ENCODE measurements around the gene MRPL24. TPM values are rescaled to one million over a fixed set of nuclear protein-coding genes. Genes with fewer than 3 reads are reported as not detected.

Gene MRPL24
- total RNA-seq, 2 donors from 2014 or later = 22.6 to 35.6 TPM

DNA sequence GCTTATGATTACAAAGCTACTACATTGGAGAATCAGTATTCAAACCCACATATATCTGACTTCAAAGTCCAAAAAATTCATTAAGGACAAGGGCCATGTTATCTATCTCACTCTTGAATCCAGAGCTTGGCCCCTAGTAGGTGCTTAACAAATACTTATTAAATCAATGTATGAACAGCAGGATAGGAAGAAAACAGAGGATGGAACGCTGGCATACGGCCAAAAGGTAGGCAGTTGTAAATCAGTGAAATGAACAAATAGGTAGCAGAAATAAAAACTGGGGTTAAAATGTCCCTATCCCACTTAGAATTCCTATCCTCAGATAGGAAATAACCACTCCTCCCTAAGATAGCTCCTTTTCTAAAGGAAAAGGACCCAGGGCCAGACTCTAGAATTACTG, 2.0 kb downstream of the MRPL24 start:
- no peaks in the 10 kb centered on the region for H3K9me3 ChIP-seq
- TF ChIP-seq, protein P1, sequence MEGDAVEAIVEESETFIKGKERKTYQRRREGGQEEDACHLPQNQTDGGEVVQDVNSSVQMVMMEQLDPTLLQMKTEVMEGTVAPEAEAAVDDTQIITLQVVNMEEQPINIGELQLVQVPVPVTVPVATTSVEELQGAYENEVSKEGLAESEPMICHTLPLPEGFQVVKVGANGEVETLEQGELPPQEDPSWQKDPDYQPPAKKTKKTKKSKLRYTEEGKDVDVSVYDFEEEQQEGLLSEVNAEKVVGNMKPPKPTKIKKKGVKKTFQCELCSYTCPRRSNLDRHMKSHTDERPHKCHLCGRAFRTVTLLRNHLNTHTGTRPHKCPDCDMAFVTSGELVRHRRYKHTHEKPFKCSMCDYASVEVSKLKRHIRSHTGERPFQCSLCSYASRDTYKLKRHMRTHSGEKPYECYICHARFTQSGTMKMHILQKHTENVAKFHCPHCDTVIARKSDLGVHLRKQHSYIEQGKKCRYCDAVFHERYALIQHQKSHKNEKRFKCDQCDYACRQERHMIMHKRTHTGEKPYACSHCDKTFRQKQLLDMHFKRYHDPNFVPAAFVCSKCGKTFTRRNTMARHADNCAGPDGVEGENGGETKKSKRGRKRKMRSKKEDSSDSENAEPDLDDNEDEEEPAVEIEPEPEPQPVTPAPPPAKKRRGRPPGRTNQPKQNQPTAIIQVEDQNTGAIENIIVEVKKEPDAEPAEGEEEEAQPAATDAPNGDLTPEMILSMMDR (IDR thresholded peaks at IDR 0.05) = no peak
- no peak for DNase-seq (ENCODE audit: low spot score)
- ATAC-seq (ENCODE audit: insufficient number of reproducible peaks, low FRiP score, low read depth) = no peak
- no peak overlapping the region for H3K27ac ChIP-seq
- H3K4me3 ChIP-seq = no peak overlapping the region
- H3K36me3 ChIP-seq = peaks cover 21% of the 10 kb centered on the region
- H3K4me1 ChIP-seq (ENCODE audit: control insufficient read depth in 1 of 2, low read depth in 2 of 2) = peaks cover 10 to 15% of the 10 kb centered on the region in 2 donors
- H3K27me3 ChIP-seq (replicated peaks; ENCODE audit: insufficient read depth) = no peaks in the 10 kb centered on the region

DNA sequence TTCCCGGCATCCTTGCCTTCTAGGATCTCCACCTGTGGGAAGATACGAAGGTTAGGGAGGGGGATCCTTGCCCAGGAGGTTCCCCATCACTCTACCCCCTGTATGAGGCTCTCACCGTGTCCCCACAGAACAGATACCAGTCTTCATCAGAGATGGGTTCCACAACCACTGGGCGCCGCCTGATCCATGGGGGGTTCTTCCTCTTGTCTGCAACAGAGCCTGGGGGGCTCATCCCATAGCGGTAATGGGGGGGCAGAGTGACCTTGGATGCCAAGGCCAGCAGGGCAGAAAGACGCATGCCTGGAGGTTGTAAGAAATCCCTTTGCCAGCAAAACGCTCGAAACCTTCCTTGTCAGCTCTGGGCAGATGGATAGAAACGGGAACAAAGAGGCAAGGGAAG, 2.5 kb downstream of the MRPL24 start:
- Histone ChIP-seq H3K36me3 (peaks cover 20% of the 10 kb centered on the region), H3K9me3 (no peaks in the 10 kb centered on the region), H3K27me3 (replicated peaks; ENCODE audit: insufficient read depth) (no peaks in the 10 kb centered on the region), H3K4me1 (ENCODE audit: control insufficient read depth in 1 of 2, low read depth in 2 of 2) (peaks cover 10 to 15% of the 10 kb centered on the region in 2 donors), H3K4me3 (no peak overlapping the region), H3K27ac (no peak overlapping the region)
- ATAC-seq (ENCODE audit: insufficient number of reproducible peaks, low FRiP score, low read depth) = no peak
- no peak for DNase-seq (ENCODE audit: low spot score)
- TF ChIP-seq, protein P1 (IDR thresholded peaks at IDR 0.05) = no peak

DNA sequence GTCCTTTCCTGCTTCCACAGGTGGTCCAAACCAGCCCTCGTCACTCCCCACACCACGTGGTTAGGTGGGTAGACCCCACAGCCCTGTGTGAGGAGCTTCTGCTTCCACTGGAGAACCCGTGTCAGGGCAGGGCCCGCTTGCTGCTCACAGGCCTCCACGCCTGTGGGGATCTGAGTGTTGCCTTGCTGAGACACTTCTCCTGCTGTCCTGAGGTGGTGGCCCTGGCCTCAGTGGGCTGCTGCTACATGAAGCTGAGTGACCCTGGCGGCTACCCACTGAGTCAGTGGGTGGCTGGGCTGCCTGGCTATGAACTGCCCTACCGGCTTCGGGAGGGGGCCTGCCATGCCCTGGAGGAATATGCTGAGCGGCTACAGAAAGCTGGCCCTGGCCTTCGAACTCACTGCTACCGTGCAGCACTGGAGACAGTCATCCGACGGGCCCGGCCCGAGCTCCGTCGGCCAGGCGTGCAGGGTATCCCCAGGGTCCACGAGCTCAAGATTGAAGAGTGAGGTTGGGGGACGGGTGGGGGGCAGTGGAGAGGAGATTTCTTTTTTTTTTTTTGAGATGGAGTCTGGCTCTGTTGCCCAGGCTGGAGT, 6.8 kb downstream of the MRPL24 start:
- DNase-seq (ENCODE audit: low spot score) (no peak), ATAC-seq (ENCODE audit: insufficient number of reproducible peaks, low FRiP score, low read depth) (no peak)
- Histone ChIP-seq H3K4me1 (ENCODE audit: control insufficient read depth in 1 of 2, low read depth in 2 of 2) (peaks cover 0 to 12% of the 10 kb centered on the region in 2 donors), H3K4me3 (no peak overlapping the region), H3K9me3 (no peaks in the 10 kb centered on the region), H3K27ac (no peak overlapping the region), H3K27me3 (replicated peaks; ENCODE audit: insufficient read depth) (no peaks in the 10 kb centered on the region), H3K36me3 (peaks cover 11% of the 10 kb centered on the region)
- TF ChIP-seq, protein P1 (IDR thresholded peaks at IDR 0.05) = no peak

DNA sequence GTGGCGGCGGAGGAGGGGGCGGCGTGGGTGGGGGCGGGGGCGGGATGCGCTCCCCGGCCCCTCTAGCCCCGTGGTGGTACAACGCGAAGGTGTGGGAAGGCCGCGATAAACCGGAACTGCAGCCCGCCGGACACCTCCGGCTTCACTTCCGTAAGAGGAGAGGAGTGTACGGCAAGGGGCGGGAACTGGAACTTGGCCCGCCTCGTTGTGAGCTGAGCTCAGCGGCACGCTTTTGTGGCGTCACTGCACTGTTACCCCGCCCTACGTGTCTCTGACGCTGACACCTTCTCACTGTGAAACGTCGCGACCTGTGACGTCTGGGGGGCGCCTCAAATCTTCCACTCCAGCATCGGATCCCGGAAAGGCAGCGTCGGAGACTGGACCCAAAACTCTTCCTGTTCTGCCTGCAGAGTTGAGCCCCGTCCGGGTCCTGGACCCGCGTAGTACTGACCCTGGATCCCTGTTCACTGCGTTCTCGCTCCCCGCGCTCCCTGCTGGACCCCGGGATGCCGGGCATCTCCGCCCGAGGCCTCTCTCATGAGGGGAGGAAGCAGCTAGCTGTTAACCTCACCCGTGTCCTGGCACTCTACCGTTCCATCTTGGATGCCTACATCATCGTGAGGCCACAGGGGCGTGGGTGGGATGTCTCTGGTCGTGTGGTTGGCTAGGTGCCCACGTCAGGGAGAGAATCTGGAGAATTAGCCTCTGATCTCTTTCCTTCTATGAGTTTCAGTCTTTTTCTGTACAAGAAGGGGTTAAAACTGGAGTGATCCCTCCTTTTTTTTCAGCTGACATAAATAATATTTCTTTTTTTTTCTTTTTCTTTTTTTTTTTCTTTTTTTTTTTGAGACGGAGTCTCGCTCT, 12.1 kb downstream of the MRPL24 start, which contains the start of gene ISG20L2:
ISG20L2 (minus strand) TSS at position 168 of the 864 bp plus-strand sequence. CDS start 1,114 bp downstream, outside the sequence.
- Histone ChIP-seq H3K27me3 (replicated peaks; ENCODE audit: insufficient read depth) (no peaks in the 10 kb centered on the region), H3K27ac (peak within 1 kb of the TSS; percentile 97 to 99), H3K4me3 (peak within 1 kb of the TSS; percentile 80), H3K9me3 (no peaks in the 10 kb centered on the region), H3K36me3 (peaks cover 8% of the 10 kb centered on the region), H3K4me1 (ENCODE audit: control insufficient read depth in 1 of 2, low read depth in 2 of 2) (peaks cover 27 to 57% of the 10 kb centered on the region in 2 donors)
- DNase-seq (ENCODE audit: low spot score) (peak; percentile 92), ATAC-seq (ENCODE audit: insufficient number of reproducible peaks, low FRiP score, low read depth) (peak; percentile 98)
- TF ChIP-seq, protein P1 (IDR thresholded peaks at IDR 0.05) = no peak

DNA sequence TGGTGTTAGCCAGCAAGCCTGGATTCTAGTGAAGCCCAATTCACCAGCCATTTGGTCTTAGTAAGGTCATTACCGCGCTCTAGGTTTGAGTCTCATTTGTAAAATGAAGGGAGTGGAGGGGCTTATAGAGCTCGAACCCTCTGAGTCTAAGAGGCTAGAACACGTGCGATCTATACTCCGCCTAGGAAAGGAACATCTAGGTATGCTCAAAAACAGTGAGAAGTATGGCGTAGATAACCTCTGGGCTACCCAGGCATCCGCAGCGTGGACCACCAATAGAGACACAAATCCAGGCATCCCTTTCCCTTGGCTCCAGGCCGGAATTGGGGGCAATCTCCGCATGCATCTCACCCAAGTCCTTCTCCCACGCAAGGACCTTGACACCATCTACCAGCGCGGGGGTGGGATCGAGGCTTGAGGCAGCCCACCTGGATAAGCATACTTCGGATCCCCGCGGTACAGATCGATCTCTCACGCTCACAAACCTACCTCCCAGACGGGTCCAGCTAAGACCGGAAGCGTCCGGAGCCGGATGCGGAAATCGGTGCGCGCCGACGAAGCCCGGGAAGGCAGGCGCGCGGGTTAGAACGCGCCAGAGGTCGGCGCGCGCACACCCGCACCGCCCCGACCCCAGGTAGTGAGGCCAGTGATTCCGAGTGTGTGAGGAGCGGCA, 12.8 kb downstream of the MRPL24 start, which contains the start of gene METTL25B:
METTL25B (plus strand) TSS at position 544 of the 673 bp plus-strand sequence. CDS start 636 bp downstream, outside the sequence.
- Histone ChIP-seq H3K4me1 (ENCODE audit: control insufficient read depth in 1 of 2, low read depth in 2 of 2) (peaks cover 27 to 57% of the 10 kb centered on the region in 2 donors), H3K9me3 (no peaks in the 10 kb centered on the region), H3K27ac (peak within 1 kb of the TSS; percentile 97 to 99), H3K27me3 (replicated peaks; ENCODE audit: insufficient read depth) (no peaks in the 10 kb centered on the region), H3K36me3 (peaks cover 16% of the 10 kb centered on the region), H3K4me3 (peak within 1 kb of the TSS; percentile 80)
- DNase-seq (ENCODE audit: low spot score) (no peak), ATAC-seq (ENCODE audit: insufficient number of reproducible peaks, low FRiP score, low read depth) (peak; percentile 54)
- TF ChIP-seq, protein P1 (IDR thresholded peaks at IDR 0.05) = no peak

Measured in thoracic aorta (tissue), 2 donors.